Fibroblast of lung (primary cell): ENCODE results near the gene UBXN2A. TPM values are rescaled to one million over a fixed set of nuclear protein-coding genes. Genes with fewer than 3 reads are reported as not detected.
A peak's percentile ranks its signal among the peaks of the same experiment; 100 is the strongest.

Experiments
- DNase-seq, 2 donors: peaks; one replicate each; pipeline versions ENCODE4 v3.0.0 to v3.0.0-alpha.2; 2010; ENCODE audit warnings: low read depth in 2 of 2
- H2AFZ ChIP-seq: 2 replicates; pipeline ENCODE4 v1.5.1; 2012; ENCODE audit warnings: low read length, control low read depth, inconsistent platforms
- H3K27ac ChIP-seq: 2 replicates; pipeline ENCODE4 v1.5.1; 2011; ENCODE audit warnings: low read length, control low read depth; ENCODE audit not compliant: insufficient read depth
- H3K27me3 ChIP-seq: 2 replicates; pipeline ENCODE4 v1.5.1; 2011; ENCODE audit warnings: mild to moderate bottlenecking, low read length; ENCODE audit not compliant: control insufficient read depth, insufficient read depth
- H3K36me3 ChIP-seq: 2 replicates; pipeline ENCODE4 v1.5.1; 2011; ENCODE audit warnings: low read length; ENCODE audit not compliant: control insufficient read depth, insufficient read depth
- H3K4me1 ChIP-seq: 2 replicates; pipeline ENCODE4 v1.5.1; 2011; ENCODE audit warnings: low read length; ENCODE audit not compliant: control insufficient read depth, insufficient read depth; ENCODE audit errors: extremely low read depth
- H3K4me2 ChIP-seq: 2 replicates; pipeline ENCODE4 v1.5.1; 2011; ENCODE audit warnings: low read length, control low read depth; ENCODE audit not compliant: insufficient read depth; ENCODE audit errors: extremely low read depth
- H3K4me3 ChIP-seq, 4 experiments: fragments of 200-600 bp in 1 of 4; sonication (generic) in 1 of 4; replicated peaks in 1 of 4; 2 replicates each; pipeline ENCODE4 v1.5.1; 2011 to 2016; ENCODE audit warnings: low read length in 4 of 4, low read depth in 3 of 4, mild to moderate bottlenecking in 3 of 4, control low read depth in 2 of 4, inconsistent platforms in 1 of 4, mixed read lengths in 1 of 4; ENCODE audit not compliant: insufficient read depth in 1 of 4; ENCODE audit errors: control extremely low read depth in 1 of 4
- H3K79me2 ChIP-seq: 2 replicates; pipeline ENCODE4 v1.5.1; 2012; ENCODE audit warnings: mild to moderate bottlenecking, low read length, inconsistent platforms; ENCODE audit not compliant: control insufficient read depth, insufficient read depth
- H3K9ac ChIP-seq: 2 replicates; pipeline ENCODE4 v1.5.1; 2011; ENCODE audit warnings: mild to moderate bottlenecking, low read length, control low read depth; ENCODE audit not compliant: insufficient read depth
- H3K9me3 ChIP-seq: 2 replicates; pipeline ENCODE4 v1.5.1; 2012; ENCODE audit warnings: low read depth, low read length; ENCODE audit not compliant: control insufficient read depth, insufficient read depth
- H4K20me1 ChIP-seq: 2 replicates; pipeline ENCODE4 v1.5.1; 2011; ENCODE audit warnings: low read length; ENCODE audit not compliant: control insufficient read depth, insufficient read depth; ENCODE audit errors: extremely low read depth
- CTCF ChIP-seq, 2 donors: IDR thresholded peaks in 1 of 2; conservative IDR thresholded peaks in 1 of 2; 1 replicate in 1 of 2; 2 replicates in 1 of 2; pipeline ENCODE4 v1.5.1; 2011 to 2012; ENCODE audit warnings: low read length in 2 of 2, control low read depth in 1 of 2, inconsistent platforms in 1 of 2, low read depth in 1 of 2, mild to moderate bottlenecking in 1 of 2
- EZH2 ChIP-seq: IDR thresholded peaks from 2 replicates; pipeline ENCODE4 v1.5.1; 2012; ENCODE audit warnings: low read length, control low read depth, mild to moderate bottlenecking; ENCODE audit errors: missing control alignments
- polyA plus RNA-seq, 2 donors: library from polyadenylated mRNA; depleted of rRNA in 1 of 2; stranded (reverse) in 1 of 2; unstranded in 1 of 2; fragments of >200 nt; gene quantifications; 2 replicates each; pipeline ENCODE4 v1.2.1, GENCODE V29; 2011 to 2012; ENCODE audit warnings: missing spikeins in 1 of 2
- total RNA-seq: library from RNA; depleted of rRNA; stranded (reverse); fragments of >200 nt; gene quantifications from 2 replicates; pipeline ENCODE4 v1.2.1, GENCODE V29; 2014

UBXN2A gene
- total and polyA plus RNA-seq, 2 donors (not counting 1 experiment from before 2014, with no cell fraction given): 12.8 to 12.9 TPM

GRCh38 chr2:24049485-24050021 lies 109.3 kb downstream of the UBXN2A start, which contains the start of gene FKBP1B:
FKBP1B (plus strand) TSS chr2:24049741; CDS start chr2:24049850, 109 bp downstream.
- no peaks in the 10 kb centered on the region for H3K36me3 ChIP-seq
- H4K20me1 ChIP-seq: no peaks in the 10 kb centered on the region
- H3K27me3 ChIP-seq: no peaks in the 10 kb centered on the region
- H3K4me1 ChIP-seq: peaks cover 2% of the 10 kb centered on the region
- no peaks in the 10 kb centered on the region for H3K9me3 ChIP-seq
- peak within 1 kb of the TSS; percentile 55 to 73 (median 63) for H3K4me3 ChIP-seq
- DNase-seq: peak; percentile 41 to 66
- H2AFZ ChIP-seq: peak within 1 kb of the TSS; percentile 76
- TF ChIP-seq EZH2: no peak
- no peak for TF ChIP-seq CTCF (conservative IDR thresholded peaks at IDR 0.05 in 1 of 2, IDR thresholded peaks at IDR 0.05 in 1 of 2; ENCODE audit: low read depth in 1 of 2, low read length in 2 of 2)
- H3K9ac ChIP-seq: peak within 1 kb of the TSS; percentile 48
- H3K27ac ChIP-seq: no peak within 1 kb of the TSS
- peaks cover 10% of the 10 kb centered on the region for H3K79me2 ChIP-seq
- H3K4me2 ChIP-seq: peak within 1 kb of the TSS; percentile 96

GRCh38 chr2:24050041-24050979 lies 110.0 kb downstream of the UBXN2A start:
- Histone ChIP-seq H3K9me3 (no peaks in the 10 kb centered on the region), H3K79me2 (peaks cover 8% of the 10 kb centered on the region), H3K27me3 (no peaks in the 10 kb centered on the region), H3K4me3 (peak overlapping the region; percentile 47 to 71 (median 54)), H3K27ac (no peak overlapping the region), H3K4me2 (peak overlapping the region; percentile 96), H4K20me1 (no peaks in the 10 kb centered on the region), H2AFZ (peak overlapping the region; percentile 76), H3K9ac (peak overlapping the region; percentile 46), H3K4me1 (peaks cover 2% of the 10 kb centered on the region), H3K36me3 (no peaks in the 10 kb centered on the region)
- TF ChIP-seq EZH2: no peak
- TF ChIP-seq CTCF (conservative IDR thresholded peaks at IDR 0.05 in 1 of 2, IDR thresholded peaks at IDR 0.05 in 1 of 2; ENCODE audit: low read depth in 1 of 2, low read length in 2 of 2): no peak
- peak; percentile 16 to 19 for DNase-seq

GRCh38 chr2:24051833-24052232 lies 111.6 kb downstream of the UBXN2A start:
- Histone ChIP-seq H3K4me3 (no peak overlapping the region), H3K27ac (no peak overlapping the region), H2AFZ (no peak overlapping the region), H3K9me3 (no peaks in the 10 kb centered on the region), H4K20me1 (no peaks in the 10 kb centered on the region), H3K27me3 (no peaks in the 10 kb centered on the region), H3K9ac (no peak overlapping the region), H3K36me3 (no peaks in the 10 kb centered on the region), H3K4me1 (peaks cover 2% of the 10 kb centered on the region), H3K4me2 (no peak overlapping the region), H3K79me2 (peaks cover under 1% of the 10 kb centered on the region)
- DNase-seq: no peak
- TF ChIP-seq EZH2 (no peak), CTCF (conservative IDR thresholded peaks at IDR 0.05 in 1 of 2, IDR thresholded peaks at IDR 0.05 in 1 of 2; ENCODE audit: low read depth in 1 of 2, low read length in 2 of 2) (no peak)
